AG09319 (cell line): ENCODE measurements around the gene PRR5L.

Experiments used
- DNase-seq: peaks from one replicate; pipeline ENCODE4 v3.0.0-alpha.2; 2010; ENCODE audit warnings: low read depth; ENCODE audit errors: extremely low read depth
- CTCF ChIP-seq: IDR thresholded peaks from 2 replicates; pipeline ENCODE4 v1.5.1; 2011; ENCODE audit warnings: low read depth, mild to moderate bottlenecking, inconsistent platforms, low read length, moderate library complexity

The PRR5L gene

GRCh38 chr11:36360318-36360717 is 64.2 kb downstream of the PRR5L start:
- no peak for TF ChIP-seq CTCF
- DNase-seq: no peak

- TF ChIP-seq CTCF: no peak
- no peak for DNase-seq
These were observed 64.8 kb downstream of the PRR5L start for GRCh38 chr11:36360826-36361415.

- no peak for TF ChIP-seq CTCF
- no peak for DNase-seq
These were observed 65.4 kb downstream of the PRR5L start for GRCh38 chr11:36361472-36361871.

- TF ChIP-seq CTCF: no peak
- no peak for DNase-seq
These were observed 65.9 kb downstream of the PRR5L start for GRCh38 chr11:36361901-36362391.

- no peak for DNase-seq
- TF ChIP-seq CTCF: no peak
These were observed 66.8 kb downstream of the PRR5L start for GRCh38 chr11:36362902-36363301.

GRCh38 chr11:36363361-36364268 is 67.5 kb downstream of the PRR5L start:
- no peak for DNase-seq
- TF ChIP-seq CTCF: no peak
